Measurements from ENCODE around the gene CTTNBP2NL.
A peak's percentile ranks its signal among the peaks of the same experiment; 100 is the strongest.
"Not testable (repeated sequence)": the region's sequence is repeated elsewhere in the genome, so short reads cannot be mapped to it uniquely, and the experiment has no call there.

Gene CTTNBP2NL

DNA sequence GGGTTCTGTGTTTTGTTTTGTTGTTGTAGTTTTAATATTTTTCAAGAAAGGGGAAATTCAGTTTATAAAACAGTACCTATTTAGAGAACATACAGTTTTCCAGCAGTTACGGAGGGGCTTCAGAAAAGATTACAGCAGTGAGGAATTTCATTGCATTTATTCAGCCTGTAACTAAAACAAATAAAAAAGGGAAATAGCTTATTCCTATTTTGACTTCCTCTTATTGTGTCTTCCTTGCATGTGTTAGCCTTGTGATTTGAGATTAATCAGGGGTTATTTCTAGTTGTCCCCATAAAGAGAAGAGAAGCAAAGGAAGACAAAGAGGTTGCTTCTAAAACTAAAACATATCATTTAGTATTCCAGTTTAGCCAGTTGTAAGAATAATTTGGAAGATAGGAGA, 35.0 kb downstream of the CTTNBP2NL start:
- no peak for DNase-seq

DNA sequence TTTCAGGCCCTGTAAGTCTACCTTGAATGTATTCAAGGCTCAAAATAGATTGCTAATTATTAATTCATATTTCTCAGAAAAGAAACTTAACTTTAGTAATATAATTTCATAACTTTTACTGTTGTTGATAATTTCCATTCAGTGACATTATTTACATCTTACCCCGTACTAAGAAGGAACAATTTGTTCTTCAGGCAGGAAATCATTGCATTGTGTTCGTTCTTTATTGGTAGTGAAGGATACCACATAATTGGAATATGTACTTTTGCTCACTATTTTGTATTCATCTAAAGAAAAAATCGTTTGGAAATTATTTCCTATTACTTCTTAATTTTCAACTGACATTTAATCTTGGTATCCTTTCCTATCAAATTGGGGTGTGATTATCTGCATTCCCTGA, 39.4 kb downstream of the CTTNBP2NL start:
- DNase-seq: no peak

- no peak for DNase-seq
Measured at GRCh38 chr1:112436384-112437156, 40.6 kb downstream of the CTTNBP2NL start.

DNA sequence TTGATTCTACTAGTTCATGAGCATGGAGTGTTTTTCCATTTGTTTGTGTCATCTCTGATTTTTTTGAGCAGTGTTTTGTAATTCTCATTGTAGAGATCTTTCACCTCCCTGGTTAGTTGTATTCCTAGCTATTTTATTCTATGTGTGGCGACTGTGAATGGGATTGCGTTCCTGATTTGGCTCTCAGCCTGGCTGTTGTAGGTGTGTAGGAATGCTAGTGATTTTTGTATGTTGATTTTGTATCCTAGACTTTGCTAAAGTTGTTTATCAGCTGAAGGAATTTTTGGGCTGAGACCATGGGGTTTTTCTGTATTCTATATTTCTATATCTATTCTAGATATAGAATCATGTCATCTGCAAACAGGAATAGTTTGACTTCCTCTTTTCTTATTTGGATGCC, 42.1 kb downstream of the CTTNBP2NL start:
- DNase-seq: not testable (repeated sequence)

- no peak for DNase-seq
Measured at GRCh38 chr1:112439592-112439991, 43.6 kb downstream of the CTTNBP2NL start.

DNA sequence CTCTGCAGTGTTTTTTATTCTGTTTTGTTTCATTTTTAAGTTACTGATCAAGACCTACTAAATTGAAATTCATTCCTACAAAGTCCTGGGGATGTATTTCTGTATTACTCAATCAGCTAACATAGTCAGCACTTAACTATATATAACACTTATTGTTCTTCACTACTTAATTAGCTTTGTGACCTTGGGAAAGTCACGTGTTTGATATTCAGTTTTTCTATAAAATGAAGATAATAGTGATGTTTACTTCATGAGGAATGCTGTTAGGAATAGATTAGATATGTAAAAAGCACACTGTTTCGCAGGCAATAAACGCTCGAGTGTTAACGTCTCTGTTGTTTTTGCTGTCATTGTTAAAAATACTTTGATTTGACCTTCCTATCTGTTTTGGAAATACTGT, 44.6 kb downstream of the CTTNBP2NL start:
- DNase-seq: no peak

- DNase-seq: no peak
Measured at GRCh38 chr1:112444269-112444668, 48.3 kb downstream of the CTTNBP2NL start.

DNA sequence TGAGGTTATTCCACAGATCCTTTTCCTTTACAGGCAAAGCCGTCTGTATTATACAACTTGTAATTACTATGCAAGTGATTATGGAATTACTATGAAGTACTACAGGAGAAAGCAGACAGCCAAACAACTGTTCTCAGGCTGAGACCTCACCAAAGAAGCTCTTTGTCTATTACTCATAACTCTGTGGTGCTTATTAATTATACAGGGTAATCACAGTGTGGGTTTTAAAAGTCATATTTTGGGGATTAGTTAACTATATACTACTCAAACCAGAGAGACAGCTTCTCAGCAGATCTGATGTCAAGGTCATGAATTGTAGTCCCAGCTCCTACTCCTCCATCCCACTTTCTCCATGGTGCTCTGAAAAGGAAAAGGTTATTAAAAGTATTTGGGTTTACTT, 49.6 kb downstream of the CTTNBP2NL start:
- DNase-seq: no peak

DNA sequence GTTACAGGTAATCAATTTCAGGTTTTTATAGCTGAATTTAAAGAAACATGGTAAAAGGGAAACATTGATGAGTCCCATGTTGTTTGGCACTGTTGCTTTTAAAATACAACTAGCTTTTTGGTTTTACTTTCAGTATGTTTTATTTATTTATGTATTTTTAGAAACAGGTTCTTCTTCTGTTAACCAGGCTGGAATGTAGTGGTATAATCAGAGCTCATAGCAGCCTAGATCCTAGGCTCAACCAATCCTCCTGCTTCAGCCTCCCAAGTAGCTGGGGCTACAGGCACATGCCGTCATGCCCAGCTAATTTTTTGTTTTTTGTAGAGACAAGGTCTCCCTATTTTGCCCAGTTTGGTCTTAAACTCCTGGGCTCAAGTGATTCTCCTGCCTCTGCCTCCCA, 50.4 kb downstream of the CTTNBP2NL start:
- DNase-seq: no peak

DNA sequence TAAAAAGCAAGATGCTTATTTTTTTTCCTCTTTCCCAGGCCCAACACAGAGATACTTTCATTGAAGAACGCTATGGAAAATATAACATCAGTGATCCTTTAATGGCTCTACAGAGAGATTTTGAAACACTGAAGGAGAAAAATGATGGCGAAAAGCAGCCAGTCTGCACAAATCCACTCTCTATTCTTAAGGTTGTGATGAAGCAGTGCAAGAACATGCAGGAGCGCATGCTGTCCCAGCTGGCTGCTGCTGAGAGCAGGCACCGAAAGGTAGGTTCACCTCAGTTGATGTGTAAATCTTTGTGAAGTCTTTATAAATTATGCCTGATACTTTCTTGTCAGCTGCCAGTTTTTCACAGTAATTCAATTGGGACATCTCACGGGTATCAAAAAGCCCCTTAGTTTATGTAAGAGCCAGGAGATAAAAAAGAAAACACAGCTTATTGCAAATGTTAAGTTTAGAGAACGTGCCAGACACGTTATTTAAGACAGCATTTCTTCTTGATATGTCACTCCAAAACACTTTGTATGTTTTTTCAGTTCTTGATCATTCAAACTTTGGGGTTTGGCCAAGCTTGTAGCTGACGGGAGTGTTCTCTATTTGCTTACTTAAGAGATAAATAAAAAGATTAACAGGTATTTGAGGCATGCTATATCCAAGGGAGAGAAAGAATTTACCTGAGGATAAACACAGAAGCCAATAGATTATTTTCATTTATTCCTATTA, 53.1 kb downstream of the CTTNBP2NL start:
- no peak for DNase-seq

DNA sequence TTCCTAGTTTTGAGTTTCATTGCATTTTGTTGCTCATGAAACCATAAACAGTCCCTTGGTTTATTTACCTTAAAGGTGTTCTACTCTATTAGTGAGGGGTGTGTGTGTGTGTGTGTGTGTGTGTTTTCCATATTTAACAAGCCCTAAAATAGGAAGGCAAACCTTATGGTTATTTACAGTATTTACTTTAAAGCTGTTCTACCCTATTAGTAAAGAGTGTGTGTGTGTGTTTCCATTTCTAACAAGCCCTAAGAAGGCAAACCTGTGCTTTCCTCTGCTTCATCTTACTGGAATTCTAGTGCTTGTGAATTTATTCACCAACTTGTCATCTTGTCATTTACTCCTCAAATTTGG, 53.6 kb downstream of the CTTNBP2NL start:
- DNase-seq: no peak

GRCh38 chr1:112450773-112451172, 54.8 kb downstream of the CTTNBP2NL start:
- DNase-seq: no peak

GRCh38 chr1:112451301-112451700, 55.3 kb downstream of the CTTNBP2NL start:
- DNase-seq: not testable (repeated sequence)

- DNase-seq: no peak
Measured at GRCh38 chr1:112453876-112454275, 57.9 kb downstream of the CTTNBP2NL start.

DNA sequence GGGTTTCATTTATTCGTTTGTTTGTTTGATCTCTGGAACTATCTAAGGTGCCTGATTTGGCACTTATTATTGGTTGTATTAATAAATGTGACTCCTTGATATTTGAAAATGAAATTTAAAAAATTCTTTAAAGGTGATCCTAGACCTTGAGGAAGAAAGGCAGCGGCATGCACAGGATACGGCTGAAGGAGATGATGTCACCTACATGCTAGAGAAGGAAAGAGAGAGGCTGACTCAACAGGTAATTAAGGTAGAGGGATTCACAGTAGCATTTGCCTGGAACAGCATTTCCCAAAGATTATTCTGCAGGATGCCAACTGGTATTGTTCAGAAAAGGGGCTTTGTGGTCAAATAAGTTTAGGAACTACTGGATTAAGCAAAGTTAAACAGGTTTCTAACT, 58.3 kb downstream of the CTTNBP2NL start:
- DNase-seq: no peak

DNA sequence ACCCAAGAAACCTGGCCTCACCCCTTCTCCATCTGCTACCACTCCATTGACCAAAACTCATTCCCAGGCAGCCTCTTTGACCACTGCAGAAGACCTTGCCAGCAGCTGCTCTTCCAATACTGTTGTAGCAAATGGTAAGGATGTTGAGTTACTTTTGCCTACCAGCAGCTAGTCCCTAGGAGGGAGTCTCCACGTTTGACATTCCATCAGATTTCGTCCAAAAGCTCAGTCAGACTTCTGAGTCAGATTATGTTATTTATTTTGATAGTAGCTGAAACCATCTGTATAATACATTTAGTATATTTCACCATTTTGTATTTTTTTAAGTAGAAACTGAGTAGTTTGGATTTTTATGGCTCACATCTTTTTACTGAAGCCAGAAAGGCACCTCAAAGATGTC, 61.2 kb downstream of the CTTNBP2NL start:
- no peak for DNase-seq

DNA sequence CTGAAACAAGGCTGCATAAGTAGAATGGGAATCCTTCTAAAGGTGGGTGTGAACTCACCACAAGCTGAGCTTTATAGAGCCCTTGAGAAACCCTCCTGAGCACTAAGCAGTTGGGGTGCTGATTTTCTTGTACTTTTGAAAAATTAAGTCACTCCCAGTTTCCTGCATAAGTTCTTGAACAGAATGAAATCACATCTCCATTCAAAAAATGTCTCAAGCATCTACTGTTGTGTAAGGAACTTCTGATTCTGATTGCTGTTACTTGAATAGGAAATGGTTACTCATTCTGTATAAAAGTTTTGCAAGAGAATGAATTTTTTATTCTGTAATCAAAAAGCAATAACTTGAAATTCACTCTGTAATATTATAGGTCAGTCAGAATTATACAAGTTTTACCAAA, 61.9 kb downstream of the CTTNBP2NL start:
- DNase-seq: no peak

GRCh38 chr1:112458756-112459155, 62.7 kb downstream of the CTTNBP2NL start:
- DNase-seq: no peak

DNA sequence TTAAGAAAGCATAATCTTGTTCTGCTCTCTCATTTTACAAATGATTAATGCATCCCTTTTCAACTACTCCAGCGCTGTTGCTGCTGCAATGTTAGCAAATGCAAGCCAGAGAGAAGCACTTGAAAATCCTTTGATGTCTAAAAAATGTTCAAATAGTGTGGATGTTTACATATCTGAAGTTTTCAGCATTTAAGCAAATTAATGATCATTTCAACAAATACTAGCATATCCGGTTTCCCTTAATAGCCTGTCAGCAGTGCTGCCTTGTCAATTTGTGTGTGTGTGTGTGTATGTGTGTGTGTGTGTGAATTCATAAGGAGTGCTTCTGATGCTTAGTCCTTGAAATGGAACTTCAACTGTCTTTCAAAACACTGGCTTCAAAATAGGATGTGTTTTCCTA, 64.6 kb downstream of the CTTNBP2NL start:
- DNase-seq: no peak

- DNase-seq: no peak
Measured at GRCh38 chr1:112461200-112461871, 65.3 kb downstream of the CTTNBP2NL start.

GRCh38 chr1:112462953-112463279, 66.9 kb downstream of the CTTNBP2NL start:
- DNase-seq: no peak

GRCh38 chr1:112464501-112464900, 68.5 kb downstream of the CTTNBP2NL start:
- no peak for DNase-seq

DNA sequence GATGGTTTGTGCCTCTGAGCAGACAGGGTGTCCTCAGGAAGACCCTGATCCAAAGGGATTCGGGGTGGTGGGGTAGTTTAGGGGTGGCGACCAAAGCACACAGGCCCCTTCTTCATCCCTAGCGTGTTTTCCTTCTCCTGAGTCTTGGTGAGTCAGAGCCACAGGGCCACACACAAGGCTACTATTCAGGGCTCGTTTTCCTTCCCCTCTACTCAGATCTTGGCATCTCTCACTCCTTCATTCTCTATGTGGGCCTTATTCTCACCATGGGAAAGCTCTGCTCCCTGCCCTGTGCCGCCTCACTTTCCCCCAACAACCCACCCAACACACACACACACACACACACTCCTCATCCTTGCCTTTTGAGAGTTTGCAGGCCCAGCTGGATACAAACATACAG, 69.1 kb downstream of the CTTNBP2NL start:
- DNase-seq: no peak

GRCh38 chr1:112466078-112466660, 70.2 kb downstream of the CTTNBP2NL start:
- DNase-seq: peak; percentile 88 to 92

All from activated T-cell treated with anti-CD3 and anti-CD28 coated beads, Interleukin-2, amount 50 U/mL, for 48 hours (primary cell).